Activated T-cell treated with anti-CD3 and anti-CD28 coated beads, Interleukin-2, amount 50 U/mL, for 24 hours (primary cell): ENCODE measurements around the gene CRABP1.

Experiments used
- DNase-seq: peaks from one replicate; pipeline ENCODE4 v3.0.0-alpha.2; 2020
- H3K27ac Mint-ChIP-seq: 2 replicates; pipeline ENCODE4 v1.8.0; 2020; ENCODE audit warnings: mild to moderate bottlenecking, mixed read lengths
- H3K27me3 Mint-ChIP-seq: 2 replicates; pipeline ENCODE4 v1.8.0; 2020; ENCODE audit warnings: mixed read lengths
- H3K36me3 Mint-ChIP-seq: 2 replicates; pipeline ENCODE4 v1.8.0; 2020; ENCODE audit warnings: low read depth, mixed read lengths
- H3K4me1 Mint-ChIP-seq: 2 replicates; pipeline ENCODE4 v1.8.0; 2020; ENCODE audit warnings: low read depth, mixed read lengths
- H3K4me3 Mint-ChIP-seq: 2 replicates; pipeline ENCODE4 v1.8.0; 2020; ENCODE audit warnings: mild to moderate bottlenecking, moderate library complexity, mixed read lengths
- H3K9me3 Mint-ChIP-seq: 2 replicates; pipeline ENCODE4 v1.8.0; 2020; ENCODE audit warnings: mixed read lengths

CRABP1 gene

DNA sequence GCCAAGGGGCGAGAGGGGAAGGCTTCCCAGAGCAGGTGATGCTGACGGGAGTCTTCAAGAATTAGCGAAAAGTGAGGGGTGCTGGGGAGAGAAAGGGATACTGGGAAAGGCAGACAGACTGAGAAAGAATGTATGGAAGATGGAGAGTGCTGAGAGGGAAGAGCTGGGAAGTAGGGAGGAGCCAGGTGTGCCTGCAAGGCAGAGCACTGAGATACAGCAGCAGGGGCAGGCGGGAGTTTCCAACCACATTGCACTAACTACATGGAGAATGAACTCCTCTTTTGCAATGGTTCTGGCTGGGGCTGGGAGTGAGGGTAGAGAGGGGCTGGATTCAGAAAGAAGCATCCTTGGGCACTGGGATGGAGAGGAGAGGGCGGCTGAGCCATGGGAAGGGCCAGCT lies 16.0 kb upstream of the CRABP1 start:
- Mint-ChIP-seq H3K27me3 (no peaks in the 10 kb centered on the region), H3K4me1 (no peaks in the 10 kb centered on the region), H3K27ac (no peak overlapping the region), H3K4me3 (no peak overlapping the region), H3K9me3 (no peaks in the 10 kb centered on the region), H3K36me3 (no peaks in the 10 kb centered on the region)
- no peak for DNase-seq

DNA sequence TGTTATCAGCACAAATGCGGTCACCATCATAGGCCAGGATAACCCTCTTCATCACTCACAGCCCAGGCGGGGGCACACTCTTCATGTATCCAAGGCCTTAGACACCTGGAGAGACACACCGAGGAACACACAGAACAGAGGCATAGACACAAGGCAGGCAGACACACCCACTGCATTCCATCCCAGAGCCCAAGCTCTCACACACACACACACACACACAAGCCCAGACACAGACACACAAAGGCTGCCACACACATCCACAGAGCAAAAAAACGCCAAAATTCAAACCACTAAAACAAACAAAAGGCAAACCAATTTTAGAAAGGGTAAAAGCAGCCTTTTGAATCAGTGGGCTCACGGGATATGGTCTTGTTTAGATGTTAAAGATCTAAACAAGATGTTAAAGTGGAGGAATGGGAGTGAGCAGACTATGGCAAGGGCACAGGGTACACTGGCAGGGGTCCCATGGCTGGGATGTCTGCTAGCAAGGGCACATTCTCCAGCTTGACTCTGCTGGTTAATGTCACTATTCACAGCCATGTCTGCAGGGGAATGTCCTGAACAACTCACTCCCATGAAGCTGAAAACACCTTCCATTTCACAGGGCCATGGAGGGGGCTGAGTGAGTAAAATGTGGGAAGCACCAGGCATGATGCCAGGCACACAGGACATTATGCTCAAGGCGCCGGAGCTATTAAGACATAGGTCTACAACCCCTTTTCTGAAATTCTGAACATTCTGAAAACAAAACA lies 14.9 kb upstream of the CRABP1 start:
- no peak overlapping the region for H3K4me3 Mint-ChIP-seq
- no peaks in the 10 kb centered on the region for H3K9me3 Mint-ChIP-seq
- H3K36me3 Mint-ChIP-seq: no peaks in the 10 kb centered on the region
- H3K4me1 Mint-ChIP-seq: no peaks in the 10 kb centered on the region
- DNase-seq: no peak
- H3K27me3 Mint-ChIP-seq: no peaks in the 10 kb centered on the region
- no peak overlapping the region for H3K27ac Mint-ChIP-seq

DNA sequence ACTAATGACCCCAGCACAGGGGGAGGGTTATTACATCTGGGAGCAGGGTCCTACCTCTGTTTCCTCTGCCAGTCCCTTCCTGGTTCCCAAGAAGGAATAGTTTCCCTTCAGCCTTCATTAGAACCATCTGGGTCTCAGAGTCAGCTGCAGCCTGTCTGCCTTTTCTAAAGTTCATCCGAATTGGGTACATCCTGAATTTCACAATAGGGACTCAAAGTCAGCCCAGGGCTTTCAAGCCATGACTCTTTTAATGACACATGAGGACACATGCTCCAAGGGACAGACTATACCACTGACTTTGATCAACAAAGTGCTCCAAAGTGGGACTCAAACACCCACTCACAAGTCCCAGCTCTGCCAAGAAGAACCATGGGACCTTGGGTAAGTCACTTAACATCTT lies 12.7 kb upstream of the CRABP1 start:
- no peak for DNase-seq
- no peaks in the 10 kb centered on the region for H3K9me3 Mint-ChIP-seq
- H3K4me3 Mint-ChIP-seq: no peak overlapping the region
- no peaks in the 10 kb centered on the region for H3K27me3 Mint-ChIP-seq
- H3K4me1 Mint-ChIP-seq: no peaks in the 10 kb centered on the region
- H3K27ac Mint-ChIP-seq: no peak overlapping the region
- H3K36me3 Mint-ChIP-seq: no peaks in the 10 kb centered on the region

DNA sequence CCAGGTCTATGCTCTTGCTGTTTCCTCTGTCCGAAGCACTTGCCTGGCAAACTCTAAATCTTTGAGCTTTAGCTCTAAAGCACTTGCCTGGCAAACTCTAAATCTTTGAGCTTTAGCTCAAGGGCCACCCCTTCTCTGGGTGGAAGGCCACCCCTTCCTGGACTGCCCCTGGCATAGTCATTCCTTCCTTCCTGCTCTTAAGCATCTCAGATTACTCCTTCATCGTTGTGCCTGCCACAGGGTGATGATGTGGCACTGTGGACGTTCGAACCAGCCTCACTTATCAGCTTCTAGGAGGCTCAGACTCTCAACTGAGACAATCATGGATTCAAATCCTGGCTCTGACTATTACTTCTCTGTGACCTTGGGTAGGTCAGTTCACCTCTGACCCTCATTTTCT lies 10.5 kb upstream of the CRABP1 start:
- no peaks in the 10 kb centered on the region for H3K4me1 Mint-ChIP-seq
- no peaks in the 10 kb centered on the region for H3K36me3 Mint-ChIP-seq
- no peak for DNase-seq
- H3K4me3 Mint-ChIP-seq: no peak overlapping the region
- no peak overlapping the region for H3K27ac Mint-ChIP-seq
- no peaks in the 10 kb centered on the region for H3K27me3 Mint-ChIP-seq
- H3K9me3 Mint-ChIP-seq: no peaks in the 10 kb centered on the region

DNA sequence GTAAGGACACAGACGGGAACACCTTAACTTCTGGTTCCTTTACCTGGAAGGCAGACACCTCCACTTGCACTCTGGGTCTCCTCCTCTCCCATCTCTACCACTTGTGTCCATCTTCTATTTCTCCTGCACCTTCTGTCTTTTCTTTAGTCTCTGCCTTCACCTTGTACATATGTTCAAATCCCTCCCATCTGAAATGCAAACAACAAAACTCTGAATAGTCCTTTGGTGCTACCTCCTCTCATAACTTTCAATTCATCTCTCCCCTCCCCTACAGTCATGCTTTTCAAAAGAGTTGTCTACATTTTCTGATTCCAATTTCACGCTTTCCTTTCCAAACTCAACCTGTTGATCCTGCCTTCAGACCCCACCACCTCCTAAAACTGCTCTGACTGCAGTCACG lies 5.3 kb upstream of the CRABP1 start:
- Mint-ChIP-seq H3K4me3 (no peak overlapping the region), H3K27me3 (peaks cover 23% of the 10 kb centered on the region), H3K4me1 (no peaks in the 10 kb centered on the region), H3K27ac (no peak overlapping the region), H3K9me3 (no peaks in the 10 kb centered on the region), H3K36me3 (no peaks in the 10 kb centered on the region)
- no peak for DNase-seq

DNA sequence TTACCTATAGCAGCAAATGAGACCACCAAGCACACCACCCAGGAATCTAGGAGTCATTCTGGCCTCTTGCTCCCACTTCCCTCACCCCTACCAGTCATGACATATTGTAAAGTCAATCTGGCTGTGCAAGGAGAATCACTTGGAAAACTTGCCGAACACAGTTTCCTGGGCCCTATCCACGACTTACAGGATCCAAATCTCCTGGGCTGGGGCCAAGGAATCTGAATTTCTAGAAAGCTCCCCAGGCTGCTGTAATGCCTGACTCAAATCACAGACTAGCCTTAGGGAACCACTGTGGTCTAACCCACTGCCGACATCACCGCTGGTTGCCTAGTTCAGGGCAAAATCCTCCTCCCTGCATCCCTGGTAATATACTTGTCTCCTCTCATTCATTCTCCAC lies 4.2 kb upstream of the CRABP1 start:
- H3K4me1 Mint-ChIP-seq: peaks cover 4% of the 10 kb centered on the region
- no peak for DNase-seq
- H3K36me3 Mint-ChIP-seq: no peaks in the 10 kb centered on the region
- peaks cover 33% of the 10 kb centered on the region for H3K27me3 Mint-ChIP-seq
- H3K27ac Mint-ChIP-seq: no peak overlapping the region
- no peak overlapping the region for H3K4me3 Mint-ChIP-seq
- no peaks in the 10 kb centered on the region for H3K9me3 Mint-ChIP-seq

DNA sequence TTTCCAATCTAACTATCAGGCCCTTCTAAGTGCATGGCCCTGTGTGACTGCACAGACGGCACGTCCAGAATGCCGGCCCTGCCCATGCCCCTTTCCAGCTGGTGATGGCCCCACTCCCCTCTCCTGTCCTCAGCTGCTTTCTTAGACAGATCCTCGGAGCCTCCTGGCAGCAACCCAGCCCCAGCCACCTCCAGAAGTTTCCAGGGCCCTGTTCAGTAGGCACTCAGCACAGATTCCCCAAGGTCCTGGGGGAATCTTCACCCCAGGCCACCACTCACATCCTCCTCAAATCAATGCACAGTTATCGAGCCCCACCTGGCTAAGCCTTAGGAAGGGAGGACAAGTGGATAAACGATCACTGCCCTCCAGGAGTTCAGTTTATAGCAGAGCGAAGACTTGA lies 1.4 kb upstream of the CRABP1 start:
- H3K4me1 Mint-ChIP-seq: peaks cover 4% of the 10 kb centered on the region
- no peak for DNase-seq
- no peaks in the 10 kb centered on the region for H3K9me3 Mint-ChIP-seq
- peaks cover 59% of the 10 kb centered on the region for H3K27me3 Mint-ChIP-seq
- H3K36me3 Mint-ChIP-seq: no peaks in the 10 kb centered on the region
- no peak overlapping the region for H3K4me3 Mint-ChIP-seq
- no peak overlapping the region for H3K27ac Mint-ChIP-seq

DNA sequence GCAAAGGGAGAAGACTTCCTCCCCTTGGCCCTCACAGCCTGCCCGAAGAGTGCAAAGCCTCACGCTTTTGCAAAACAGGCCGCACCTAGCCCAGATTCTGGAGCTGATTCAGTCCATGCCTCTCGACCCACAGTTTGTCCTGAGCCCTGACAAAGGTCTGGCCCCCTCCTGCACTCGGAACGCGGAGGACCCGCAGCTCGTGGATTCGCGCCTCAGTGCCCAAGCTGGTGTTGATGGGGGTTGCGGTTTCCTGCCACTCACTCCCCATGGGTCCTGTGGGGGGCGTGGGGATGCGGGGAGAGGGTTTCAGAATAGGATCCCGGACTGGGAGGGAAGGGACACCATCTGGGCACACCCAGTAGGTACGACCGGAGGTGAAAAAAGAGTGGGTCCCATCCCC lies 594 bp upstream of the CRABP1 start:
- DNase-seq: no peak
- no peak overlapping the region for H3K27ac Mint-ChIP-seq
- H3K4me1 Mint-ChIP-seq: peaks cover 4% of the 10 kb centered on the region
- no peaks in the 10 kb centered on the region for H3K9me3 Mint-ChIP-seq
- no peaks in the 10 kb centered on the region for H3K36me3 Mint-ChIP-seq
- H3K27me3 Mint-ChIP-seq: peaks cover 63% of the 10 kb centered on the region
- no peak overlapping the region for H3K4me3 Mint-ChIP-seq

DNA sequence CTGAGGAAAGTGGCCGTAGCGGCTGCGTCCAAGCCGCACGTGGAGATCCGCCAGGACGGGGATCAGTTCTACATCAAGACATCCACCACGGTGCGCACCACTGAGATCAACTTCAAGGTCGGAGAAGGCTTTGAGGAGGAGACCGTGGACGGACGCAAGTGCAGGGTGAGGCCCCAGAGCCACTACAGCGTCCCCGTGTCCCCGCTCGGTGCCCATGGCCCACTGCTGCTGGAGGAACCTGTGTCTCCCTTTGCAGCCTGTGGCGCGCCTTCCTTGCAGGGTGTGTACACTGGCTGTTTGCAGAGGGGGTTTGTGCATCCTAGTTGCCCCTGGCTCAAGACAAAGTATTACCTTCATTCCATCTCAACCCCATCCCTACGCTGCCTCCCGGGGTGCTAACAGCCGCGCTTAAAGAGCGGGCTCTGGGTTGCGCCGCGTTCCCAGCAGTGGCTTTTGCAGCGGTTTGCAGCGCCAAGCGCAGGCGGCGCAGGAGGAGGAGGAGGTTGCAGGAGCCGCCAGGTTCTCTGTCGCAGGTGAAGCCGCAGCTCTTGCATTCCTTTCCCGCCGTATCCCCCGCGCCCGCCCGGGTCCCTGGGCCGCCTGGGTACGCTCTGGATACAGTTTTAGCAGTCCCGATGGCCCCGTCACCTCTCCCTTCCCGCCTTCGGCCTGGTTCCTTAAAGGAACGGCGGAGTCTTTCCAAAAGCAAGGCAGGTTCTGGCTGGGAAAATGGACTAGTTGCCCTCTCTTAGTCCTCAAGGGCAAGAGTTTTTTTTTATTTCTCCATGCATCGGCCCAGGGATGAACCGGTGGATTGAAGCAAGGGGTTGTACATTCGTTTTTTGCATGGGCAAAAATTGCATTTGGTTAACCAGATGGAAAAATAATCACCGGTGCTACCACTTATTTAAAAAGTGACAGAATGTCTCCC lies 1.2 kb downstream of the CRABP1 start:
- peak; percentile 29 for DNase-seq

DNA sequence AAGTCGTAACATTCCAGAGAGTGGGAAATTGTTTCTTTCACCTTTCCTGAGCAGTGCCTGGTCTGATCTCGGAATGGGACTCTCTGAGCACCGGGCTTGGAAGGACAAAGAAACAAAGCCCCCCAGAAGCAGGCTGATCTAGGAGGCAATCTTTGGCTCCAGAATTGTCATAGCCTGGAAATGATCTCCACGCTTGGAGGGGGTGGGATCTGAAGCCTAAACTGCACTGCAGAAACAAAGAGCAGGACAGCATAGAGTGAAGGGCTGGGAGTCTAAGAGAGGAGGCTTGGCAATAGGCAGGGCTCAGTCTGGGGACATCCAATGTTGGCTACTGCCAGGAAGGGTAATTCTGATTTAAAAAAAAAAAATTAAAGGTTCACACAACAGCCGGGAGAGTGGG lies 1.9 kb downstream of the CRABP1 start:
- Mint-ChIP-seq H3K4me1 (peaks cover 4% of the 10 kb centered on the region), H3K4me3 (no peak overlapping the region), H3K27me3 (peaks cover 69% of the 10 kb centered on the region), H3K36me3 (no peaks in the 10 kb centered on the region), H3K9me3 (no peaks in the 10 kb centered on the region), H3K27ac (no peak overlapping the region)
- DNase-seq: peak; percentile 7

More for the DNA sequence above, 1.2 kb downstream of the CRABP1 start:
- H3K27ac Mint-ChIP-seq: no peak overlapping the region
- H3K36me3 Mint-ChIP-seq: no peaks in the 10 kb centered on the region
- no peak overlapping the region for H3K4me3 Mint-ChIP-seq
- peaks cover 4% of the 10 kb centered on the region for H3K4me1 Mint-ChIP-seq
- peaks cover 63% of the 10 kb centered on the region for H3K27me3 Mint-ChIP-seq
- no peaks in the 10 kb centered on the region for H3K9me3 Mint-ChIP-seq

DNA sequence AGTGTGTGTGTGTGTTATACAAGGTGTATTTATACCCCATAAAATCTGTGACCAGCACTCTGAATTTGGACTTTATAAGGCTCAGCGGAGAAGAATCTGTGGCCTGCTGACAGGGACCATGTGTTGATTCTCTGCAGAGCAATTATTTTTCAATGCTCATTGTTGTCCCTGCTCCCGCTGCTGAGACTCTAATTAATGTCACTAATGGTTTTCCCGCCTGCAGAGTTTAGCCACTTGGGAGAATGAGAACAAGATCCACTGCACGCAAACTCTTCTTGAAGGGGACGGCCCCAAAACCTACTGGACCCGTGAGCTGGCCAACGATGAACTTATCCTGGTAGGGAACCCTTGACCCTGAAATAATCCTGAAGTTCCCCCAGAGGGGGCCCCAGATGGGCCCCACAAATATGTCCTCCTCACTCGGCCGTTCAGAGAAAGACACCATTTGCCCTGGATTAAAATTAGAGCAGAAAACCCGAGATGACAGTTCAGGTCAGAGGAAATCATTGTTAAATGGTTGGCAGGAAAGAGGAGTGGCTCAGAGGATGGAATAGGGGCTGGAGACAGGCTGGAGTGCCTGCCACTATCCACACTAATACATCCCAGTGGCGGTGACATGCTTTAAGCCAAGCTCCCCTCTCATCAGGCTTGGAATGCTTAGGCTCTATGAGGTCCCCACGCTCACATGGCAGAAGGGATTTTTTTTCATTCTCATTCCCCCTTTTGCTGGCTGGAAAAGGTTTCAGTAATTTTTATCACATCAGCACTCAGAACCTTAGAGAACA lies 3.3 kb downstream of the CRABP1 start:
- Mint-ChIP-seq H3K27me3 (peaks cover 64% of the 10 kb centered on the region), H3K27ac (no peak overlapping the region), H3K9me3 (no peaks in the 10 kb centered on the region), H3K4me3 (no peak overlapping the region), H3K36me3 (no peaks in the 10 kb centered on the region), H3K4me1 (peaks cover 4% of the 10 kb centered on the region)
- DNase-seq: peak; percentile 8

DNA sequence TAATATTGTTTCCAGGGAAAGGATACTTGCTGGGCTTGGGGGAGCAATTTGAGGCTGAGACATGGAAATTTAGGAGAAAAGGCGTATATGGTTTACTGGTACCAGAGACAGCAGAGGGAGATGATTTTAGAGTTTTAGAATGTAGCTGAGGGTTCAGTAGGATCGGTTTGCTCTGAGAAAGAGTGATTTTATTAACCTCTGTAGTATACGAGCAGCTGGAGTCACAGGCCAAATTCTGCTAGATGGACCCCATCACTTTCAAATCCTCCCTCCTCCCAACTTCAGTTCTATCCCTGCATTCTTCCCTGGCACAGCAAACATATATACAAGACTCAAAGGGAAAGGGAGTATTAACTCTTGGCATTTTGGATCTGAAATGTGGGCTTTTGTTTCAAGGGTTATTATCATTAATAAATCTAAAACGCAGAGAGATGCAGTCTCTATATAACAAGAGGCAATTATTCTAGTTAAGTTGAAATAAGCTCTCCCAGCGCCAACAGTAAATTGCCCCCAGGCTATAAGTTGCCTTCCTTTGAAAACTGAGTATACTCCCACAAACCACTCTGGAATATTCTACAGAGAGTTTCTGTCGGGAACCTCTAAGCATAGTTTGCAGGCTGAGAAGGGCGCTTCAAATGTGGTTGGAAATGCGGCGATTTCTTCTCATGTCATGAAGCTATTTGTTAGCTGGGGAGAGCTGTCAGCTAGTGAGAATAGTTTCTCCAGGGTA lies 5.4 kb downstream of the CRABP1 start:
- H3K4me3 Mint-ChIP-seq: no peak overlapping the region
- DNase-seq: no peak
- peaks cover 4% of the 10 kb centered on the region for H3K4me1 Mint-ChIP-seq
- H3K27me3 Mint-ChIP-seq: peaks cover 44% of the 10 kb centered on the region
- H3K9me3 Mint-ChIP-seq: no peaks in the 10 kb centered on the region
- no peak overlapping the region for H3K27ac Mint-ChIP-seq
- no peaks in the 10 kb centered on the region for H3K36me3 Mint-ChIP-seq

DNA sequence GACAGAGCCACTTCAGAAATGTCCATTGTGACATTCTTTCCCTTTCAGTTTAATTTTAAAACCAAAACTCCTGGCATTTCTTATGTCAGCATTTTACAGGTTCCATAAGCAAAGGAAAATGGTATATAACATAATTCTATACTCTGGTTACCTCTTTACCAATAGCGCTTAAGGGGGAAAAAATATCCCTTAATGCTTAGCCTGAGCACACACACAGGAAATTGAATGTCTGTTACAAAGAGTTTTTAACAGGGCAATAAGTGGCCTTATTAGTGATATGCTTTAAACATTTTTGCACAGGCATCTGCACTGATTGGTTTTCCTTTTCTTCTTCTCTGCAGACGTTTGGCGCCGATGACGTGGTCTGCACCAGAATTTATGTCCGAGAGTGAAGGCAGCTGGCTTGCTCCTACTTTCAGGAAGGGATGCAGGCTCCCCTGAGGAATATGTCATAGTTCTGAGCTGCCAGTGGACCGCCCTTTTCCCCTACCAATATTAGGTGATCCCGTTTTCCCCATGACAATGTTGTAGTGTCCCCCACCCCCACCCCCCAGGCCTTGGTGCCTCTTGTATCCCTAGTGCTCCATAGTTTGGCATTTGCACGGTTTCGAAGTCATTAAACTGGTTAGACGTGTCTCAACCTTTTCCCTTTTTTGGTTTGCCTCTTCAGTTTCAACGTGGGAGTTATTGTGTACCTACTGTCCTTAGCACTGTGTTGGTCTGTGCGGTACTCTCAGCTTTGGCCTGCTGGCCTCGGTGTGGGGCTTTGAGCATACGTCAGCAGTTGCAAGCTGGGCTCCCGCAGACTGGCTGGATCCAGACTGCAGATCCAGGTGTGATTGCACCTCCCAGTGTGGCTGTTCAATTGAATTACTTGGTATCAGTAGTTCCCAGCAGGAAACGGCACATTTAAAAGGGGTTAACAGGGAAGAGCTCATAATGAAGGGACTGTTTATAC lies 7.7 kb downstream of the CRABP1 start:
- H3K27me3 Mint-ChIP-seq: peaks cover 21% of the 10 kb centered on the region
- DNase-seq: no peak
- no peaks in the 10 kb centered on the region for H3K36me3 Mint-ChIP-seq
- no peaks in the 10 kb centered on the region for H3K4me1 Mint-ChIP-seq
- H3K4me3 Mint-ChIP-seq: no peak overlapping the region
- H3K27ac Mint-ChIP-seq: no peak overlapping the region
- no peaks in the 10 kb centered on the region for H3K9me3 Mint-ChIP-seq
